GM21360 (cell line): Measurements from ENCODE around the gene SLC25A45.

Experiments used
- ATAC-seq: cut with Tn5 transposase; IDR thresholded peaks from one replicate; pipeline ENCODE4 v1.9.1; 2021; ENCODE audit warnings: mild to moderate bottlenecking, moderate library complexity; ENCODE audit not compliant: unreplicated experiment

Gene SLC25A45

GRCh38 chr11:65327021-65327420, 55.4 kb downstream of the SLC25A45 start:
- no peak for ATAC-seq

- no peak for ATAC-seq
Measured at GRCh38 chr11:65325435-65325834, 57.0 kb downstream of the SLC25A45 start.
